Endometrium (tissue), 2 donors: ENCODE data around the gene NAMPT.

Source experiments
- FAIRE-seq: peaks from 2 replicates; lab custom pipeline; 2012; peaks lifted over from hg19 to GRCh38; lab: Jason Lieb, UNC
- donor health status: control.
- donor health status: control.

Gene NAMPT

GRCh38 chr7:106270122-106270977, 14.4 kb downstream of the NAMPT start:
- FAIRE-seq, result no peak

DNA sequence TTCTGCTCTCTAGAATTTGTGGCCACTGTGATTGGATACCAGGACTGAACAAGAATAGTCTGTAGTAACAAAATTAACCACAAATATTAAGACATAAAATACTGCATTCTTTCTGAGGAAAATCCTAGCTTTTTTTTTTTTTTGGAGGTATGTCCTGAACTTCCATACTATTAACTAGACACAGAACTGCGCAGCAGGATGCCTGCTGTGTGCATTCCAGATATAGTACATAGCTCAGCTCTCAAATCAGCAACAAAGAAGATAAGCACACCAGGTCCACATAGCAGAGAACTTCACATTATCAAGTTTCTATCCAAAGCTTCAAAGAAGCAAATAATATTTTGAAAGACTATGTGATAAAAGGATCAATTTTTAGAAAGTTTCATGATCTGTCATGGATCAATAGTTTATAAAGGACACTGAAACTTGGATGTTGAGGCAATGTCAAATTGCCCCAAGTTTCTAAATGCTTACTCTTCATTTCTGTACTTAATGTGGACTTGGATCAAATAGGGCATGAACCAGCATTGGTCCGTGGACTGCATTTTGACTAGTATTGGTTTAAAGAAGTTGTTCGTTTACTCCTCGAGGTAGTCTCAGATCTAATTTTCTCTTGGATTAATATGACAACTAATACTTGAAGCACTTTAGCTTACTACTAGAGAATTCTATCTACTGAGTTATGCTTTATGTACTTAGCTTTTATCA, 15.4 kb downstream of the NAMPT start:
- FAIRE-seq, result no peak

- FAIRE-seq, result no peak
Measured at GRCh38 chr7:106265133-106265532, 19.6 kb downstream of the NAMPT start.

DNA sequence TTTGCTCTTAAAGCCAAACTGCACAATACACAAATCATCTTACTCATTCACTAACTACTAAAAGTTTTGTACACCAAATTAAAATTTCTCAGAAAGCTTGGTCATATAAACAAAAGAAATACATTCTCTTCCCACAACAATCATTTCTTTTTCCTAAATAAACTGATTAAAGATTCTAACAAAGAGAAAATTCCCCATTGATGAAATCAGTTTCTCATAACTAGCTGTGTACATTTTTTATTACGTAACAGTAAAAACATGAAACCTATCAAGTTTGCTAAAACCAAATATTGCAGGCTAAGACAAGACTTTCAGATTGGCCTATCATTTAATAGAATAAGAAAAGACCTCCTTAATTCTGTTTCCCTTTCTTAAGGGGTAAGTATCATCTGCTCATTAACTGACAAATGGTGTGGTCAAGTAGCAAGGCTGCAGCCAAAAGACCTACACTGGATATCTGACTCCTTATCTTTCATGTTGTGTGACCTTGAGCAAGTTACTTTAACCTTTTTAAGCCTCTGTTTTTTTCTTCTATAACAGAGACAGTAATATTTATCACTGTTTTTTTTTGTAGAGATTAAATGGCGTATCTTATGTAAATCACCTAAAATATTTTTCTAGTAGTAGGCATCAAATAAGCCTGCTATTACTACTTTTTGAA, 22.4 kb downstream of the NAMPT start:
- no peak for FAIRE-seq

DNA sequence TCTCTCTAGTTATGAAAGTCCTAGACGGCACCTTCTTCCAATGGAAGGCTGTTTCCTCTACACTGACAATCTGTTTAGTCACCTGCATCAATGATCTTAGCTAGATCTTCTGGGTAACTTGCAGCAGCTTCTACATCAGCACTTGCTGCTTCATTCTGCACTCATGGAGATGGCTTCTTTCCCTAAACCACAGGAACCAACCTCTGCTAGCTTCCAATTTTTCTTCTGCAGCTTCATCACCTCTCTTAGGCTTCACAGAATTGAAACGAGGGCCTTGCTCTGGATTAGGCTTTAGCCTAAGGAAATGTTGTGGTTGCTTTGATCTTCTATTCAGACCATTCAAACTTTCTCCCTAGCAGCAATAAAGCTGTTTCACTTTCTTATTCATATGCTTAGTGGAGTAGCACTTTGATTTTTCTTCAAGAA, 24.6 kb downstream of the NAMPT start:
- no peak for FAIRE-seq

DNA sequence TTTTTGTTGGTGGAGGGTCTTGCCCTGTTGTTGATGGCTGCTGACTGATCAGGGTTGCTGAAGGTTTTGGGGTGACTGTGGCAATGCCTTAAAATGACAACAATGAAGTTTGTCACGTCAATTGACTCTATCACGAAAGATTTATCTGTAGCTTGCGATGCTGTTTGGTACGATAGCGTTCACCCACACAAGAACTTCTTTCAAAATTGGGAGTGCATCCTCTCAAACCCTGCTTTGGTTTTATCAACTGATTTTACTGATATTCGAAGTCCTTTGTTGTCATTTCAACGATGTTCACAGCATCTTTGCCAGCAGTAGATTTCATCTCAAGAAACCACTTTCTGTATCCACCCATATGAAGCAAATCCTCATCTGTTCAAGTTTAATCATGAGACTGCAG, 26.0 kb downstream of the NAMPT start:
- FAIRE-seq, result no peak

- FAIRE-seq, result no peak
Measured at GRCh38 chr7:106257752-106258151, 27.0 kb downstream of the NAMPT start.

DNA sequence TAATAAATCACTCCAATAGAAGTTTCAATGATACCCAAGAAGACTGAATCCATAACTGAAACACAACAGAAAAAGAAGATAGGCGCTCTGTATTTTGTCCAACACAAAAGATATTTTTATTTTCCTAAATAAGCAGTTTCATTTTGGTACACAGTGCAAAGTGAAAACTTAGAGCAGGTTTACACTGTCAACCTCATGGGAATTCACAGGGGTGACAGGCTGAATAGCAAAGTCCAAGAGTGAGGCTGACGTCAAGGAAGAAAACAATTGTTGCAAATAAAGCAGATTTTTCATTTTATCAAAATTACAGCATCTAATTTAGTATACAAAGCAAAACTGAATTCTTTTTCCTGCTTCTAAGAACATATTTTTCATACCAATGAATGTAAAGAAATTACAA, 28.6 kb downstream of the NAMPT start:
- no peak for FAIRE-seq

- FAIRE-seq, result no peak
Measured at GRCh38 chr7:106255246-106255645, 29.5 kb downstream of the NAMPT start.

- no peak for FAIRE-seq
Measured at GRCh38 chr7:106254525-106255116, 30.2 kb downstream of the NAMPT start.

GRCh38 chr7:106252568-106252967, 32.2 kb downstream of the NAMPT start:
- no peak for FAIRE-seq

- FAIRE-seq, result no peak
Measured at GRCh38 chr7:106249488-106249887, 35.3 kb downstream of the NAMPT start.

DNA sequence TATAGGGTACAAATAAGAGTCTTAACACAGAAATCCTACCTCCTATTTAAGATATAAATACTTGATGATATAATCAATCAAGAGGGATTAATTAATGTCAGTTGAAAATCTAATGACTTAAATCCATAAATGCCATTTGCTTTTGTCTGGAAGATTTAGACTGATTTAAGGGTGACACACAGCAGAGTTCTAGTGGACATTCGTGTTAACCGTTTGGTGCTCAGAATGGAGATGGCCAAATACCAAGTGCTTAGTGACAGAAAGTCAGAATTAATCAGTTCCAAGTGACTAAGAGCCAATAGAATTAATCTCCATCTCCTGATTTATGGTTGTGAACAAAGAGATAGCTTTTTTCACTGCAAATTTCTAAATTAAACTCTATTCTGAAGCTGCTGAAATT, 36.2 kb downstream of the NAMPT start:
- no peak for FAIRE-seq

DNA sequence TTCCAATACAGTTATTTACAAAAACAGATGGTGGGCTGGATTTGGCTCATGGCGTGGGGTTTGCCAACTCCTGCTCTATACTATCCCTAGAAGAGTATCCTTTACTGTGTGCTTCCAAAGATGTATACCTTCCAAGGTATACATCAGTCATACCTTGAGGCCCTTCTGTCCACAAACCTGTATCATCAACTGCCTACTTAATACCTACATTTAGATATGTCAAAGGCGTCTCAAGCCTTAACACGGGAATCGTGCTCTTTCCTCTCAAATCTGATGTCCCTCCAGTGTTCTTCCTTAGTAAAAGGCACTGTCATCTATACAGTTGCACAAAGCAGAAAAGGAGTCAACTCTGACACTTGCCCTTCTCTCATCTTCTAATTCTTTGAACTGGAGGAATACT, 36.9 kb downstream of the NAMPT start:
- no peak for FAIRE-seq

GRCh38 chr7:106246902-106247711, 37.7 kb downstream of the NAMPT start:
- FAIRE-seq, result no peak

DNA sequence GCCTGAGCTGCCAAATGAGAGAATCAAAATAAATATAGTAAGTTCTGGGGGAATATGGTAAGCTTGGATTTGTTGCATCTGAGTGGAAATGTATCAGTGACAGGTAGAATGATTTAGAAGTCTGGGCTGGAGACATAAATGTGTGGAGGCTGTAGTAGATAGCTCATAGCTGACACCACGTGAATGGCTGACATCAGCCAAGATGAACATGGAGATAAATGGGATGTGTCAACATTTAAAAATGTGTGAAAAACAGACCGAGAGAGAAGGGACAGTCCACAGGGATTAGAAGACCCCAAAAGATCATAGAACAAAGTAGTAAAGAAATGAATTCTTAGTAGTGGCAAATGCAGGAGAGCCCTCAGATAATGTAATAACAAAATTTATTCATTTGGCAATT, 40.9 kb downstream of the NAMPT start:
- no peak for FAIRE-seq

GRCh38 chr7:106239406-106239805, 45.4 kb downstream of the NAMPT start:
- no peak for FAIRE-seq

GRCh38 chr7:106238830-106239229, 46.0 kb downstream of the NAMPT start:
- FAIRE-seq, result no peak

DNA sequence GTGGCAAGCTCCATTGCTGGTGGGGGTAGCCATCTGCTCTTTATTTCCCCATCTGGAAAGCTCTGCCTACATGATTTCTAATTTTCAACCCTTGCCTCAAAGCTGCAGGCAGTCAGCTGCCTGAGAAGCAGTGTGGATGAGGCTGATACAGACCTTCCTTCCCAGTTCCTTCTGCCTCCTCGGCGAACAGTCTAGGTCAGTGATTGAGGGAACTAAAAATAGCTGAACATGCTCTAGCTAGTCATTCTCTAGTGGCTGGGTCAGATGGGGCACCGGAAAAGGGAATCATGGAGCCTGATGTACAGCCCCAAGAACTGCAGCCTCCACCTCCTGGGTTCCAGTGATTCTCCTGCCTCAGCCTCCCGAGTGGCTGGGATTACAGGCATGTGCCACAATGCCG, 48.7 kb downstream of the NAMPT start:
- FAIRE-seq, result no peak

DNA sequence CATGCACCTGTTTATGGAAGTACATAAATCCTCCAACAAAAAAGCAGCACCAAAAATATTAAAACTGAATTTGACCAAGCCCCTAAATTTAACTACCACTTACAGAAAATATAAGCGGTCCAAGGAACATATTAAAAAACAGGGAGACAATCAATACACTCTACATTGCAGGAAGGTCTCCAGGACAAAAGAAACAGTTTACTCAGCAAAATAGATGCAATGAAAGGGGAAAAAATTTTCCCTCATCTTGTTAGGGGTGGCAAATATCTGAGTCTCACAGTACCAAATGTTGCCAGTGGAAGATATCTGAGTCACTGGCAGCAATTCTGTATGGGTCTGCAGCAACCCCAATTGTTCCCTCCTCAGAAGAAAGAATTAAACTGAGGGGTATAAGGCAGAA, 50.4 kb downstream of the NAMPT start:
- no peak for FAIRE-seq

- no peak for FAIRE-seq
Measured at GRCh38 chr7:106231856-106232490, 52.8 kb downstream of the NAMPT start.
